Activated CD8-positive, alpha-beta memory T cell treated with anti-CD3 and anti-CD28 coated beads, Interleukin-2, amount 50 U/mL, for 24 hours (primary cell): ENCODE results near the gene LCNL1.
"Not testable (repeated sequence)": the region's sequence is repeated elsewhere in the genome, so short reads cannot be mapped to it uniquely, and the experiment has no call there.

Experiments
- DNase-seq: peaks from one replicate; pipeline ENCODE4 v3.0.0-alpha.2; 2020; ENCODE audit errors: extremely low read depth

The LCNL1 gene

DNA sequence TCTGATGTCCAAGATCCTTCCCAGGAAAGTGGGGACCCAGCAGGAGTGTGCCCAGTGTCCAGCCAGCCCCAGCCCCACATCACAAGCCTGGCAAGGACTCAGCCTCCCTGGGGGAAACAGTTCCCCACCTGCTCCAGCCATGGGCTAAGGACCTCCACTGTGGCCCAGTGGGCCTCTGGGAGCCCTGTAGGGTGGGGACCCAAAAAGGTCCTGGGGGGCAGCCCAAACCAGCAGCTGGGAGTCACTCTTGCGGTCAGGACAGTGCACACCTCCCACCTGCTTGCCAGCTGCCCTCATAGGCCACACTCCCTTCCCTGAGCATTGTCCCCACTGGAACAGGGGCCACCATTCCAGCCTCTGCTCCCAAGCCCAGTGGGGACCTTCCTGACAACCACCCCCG, 43.6 kb downstream of the LCNL1 start:
- no peak for DNase-seq

DNA sequence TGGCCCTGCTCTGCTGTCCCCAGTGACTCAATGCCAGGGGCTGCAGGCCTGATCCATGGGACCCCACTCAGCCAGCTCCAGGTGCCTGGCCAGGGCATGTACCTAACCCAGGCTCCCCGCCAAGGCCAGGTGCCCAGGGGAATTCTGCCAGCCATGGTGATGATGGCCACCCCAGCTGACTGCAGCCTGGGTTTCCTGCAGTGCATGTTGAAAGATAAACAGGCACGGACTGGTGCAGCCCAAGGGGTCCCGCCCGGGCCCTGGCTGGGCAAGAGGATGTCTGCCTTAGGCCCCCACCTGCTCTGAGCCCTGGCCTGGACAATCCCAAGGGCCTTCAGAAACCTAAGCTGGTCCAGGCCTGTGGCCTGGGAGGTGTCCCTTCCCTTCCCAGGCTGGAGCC, 44.0 kb downstream of the LCNL1 start:
- no peak for DNase-seq

- DNase-seq: no peak
Measured at GRCh38 chr9:137027369-137028262, 44.8 kb downstream of the LCNL1 start, which contains the start of gene ABCA2. ABCA2 (minus strand) TSS chr9:137028237; CDS start chr9:137028140, 97 bp downstream.

DNA sequence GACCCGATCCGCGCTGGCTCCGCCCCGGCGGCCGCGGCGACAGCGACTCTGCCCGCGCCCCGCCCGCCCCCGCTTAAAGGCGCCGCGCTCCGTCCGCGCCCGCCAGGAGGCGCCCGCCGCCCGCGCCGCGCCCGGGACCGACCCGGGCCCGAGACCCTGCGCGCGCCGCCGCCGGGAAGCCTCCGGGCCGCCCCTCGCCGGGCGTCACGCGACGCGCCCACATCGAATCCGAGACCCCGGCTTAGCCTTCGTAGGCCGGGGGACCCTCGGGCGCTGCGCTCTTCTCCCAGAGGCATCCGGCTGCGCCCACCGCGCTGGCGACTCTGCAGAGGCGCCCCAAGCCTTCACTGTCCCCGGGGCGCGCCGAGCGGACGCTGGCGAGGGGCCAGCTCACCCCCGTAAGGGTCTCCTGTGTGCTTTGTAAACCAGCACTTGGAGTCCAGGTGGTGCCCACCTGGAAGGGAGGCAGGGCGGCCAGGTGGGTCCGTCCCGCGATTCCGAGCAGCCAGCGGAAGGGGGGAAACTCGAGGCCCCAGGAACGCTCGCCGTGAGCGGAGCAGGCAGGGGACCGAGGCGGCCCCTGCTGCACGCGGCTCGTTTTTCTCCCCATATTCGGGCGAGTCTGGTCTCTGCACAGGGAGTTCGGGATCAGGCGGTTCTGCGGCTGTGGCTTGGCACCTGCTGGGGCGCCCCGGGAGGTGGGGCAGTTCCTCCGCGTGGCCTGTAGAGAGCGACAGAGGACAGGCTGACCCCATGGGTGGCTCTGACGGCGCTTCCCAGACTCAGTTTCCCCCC, 45.7 kb downstream of the LCNL1 start:
- no peak for DNase-seq

GRCh38 chr9:137029058-137029936, 46.5 kb downstream of the LCNL1 start:
- DNase-seq: no peak

GRCh38 chr9:137030006-137030405, 47.2 kb downstream of the LCNL1 start:
- DNase-seq: no peak

GRCh38 chr9:137030538-137031527, 48.0 kb downstream of the LCNL1 start:
- DNase-seq: no peak

- no peak for DNase-seq
Measured at GRCh38 chr9:137031904-137032640, 49.3 kb downstream of the LCNL1 start, which contains the start of gene FUT7. FUT7 (minus strand) TSS chr9:137032088; CDS start chr9:137031991, 97 bp downstream.

DNA sequence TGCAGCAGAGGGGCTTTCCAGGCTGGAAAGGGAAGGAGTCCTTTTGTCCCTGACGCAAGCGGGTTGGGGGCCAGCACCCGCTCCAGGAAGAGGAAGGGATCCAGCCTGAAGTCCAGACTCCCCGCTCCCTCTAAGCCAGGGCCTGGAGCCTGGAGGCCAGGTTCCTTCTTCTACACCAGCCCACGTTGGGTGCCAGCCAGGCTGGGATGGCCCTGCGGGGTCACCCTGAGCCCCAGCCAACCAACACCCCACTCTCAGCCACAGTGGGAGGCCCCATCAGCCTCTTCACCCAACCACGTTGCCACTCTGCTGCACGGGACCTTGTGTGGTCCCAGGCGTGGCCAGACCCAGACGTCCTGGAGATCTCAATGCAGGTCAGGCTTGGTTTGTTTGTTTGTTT, 50.1 kb downstream of the LCNL1 start:
- no peak for DNase-seq

DNA sequence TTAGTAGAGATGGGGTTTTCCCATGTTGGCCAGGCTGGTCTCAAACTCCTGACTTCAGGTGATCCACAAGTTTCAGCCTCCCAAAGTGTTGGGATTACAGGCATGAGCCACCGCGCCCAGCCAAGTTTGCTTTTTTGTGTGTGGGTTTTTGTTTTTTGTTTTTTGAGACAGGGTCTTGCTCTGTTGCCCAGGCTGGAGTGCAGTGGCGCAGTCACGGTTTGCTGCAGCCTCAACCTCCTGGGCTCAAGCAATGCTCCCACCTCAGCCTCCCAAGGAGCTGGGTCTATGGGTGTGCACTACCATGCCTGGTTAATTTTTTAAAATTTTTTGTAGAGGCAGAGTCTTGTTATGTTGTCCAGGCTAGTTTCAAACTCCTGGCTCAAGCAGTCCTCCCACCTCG, 50.7 kb downstream of the LCNL1 start:
- not testable (repeated sequence) for DNase-seq

GRCh38 chr9:137034039-137034708, 51.4 kb downstream of the LCNL1 start:
- DNase-seq: no peak

- DNase-seq: peak; percentile 70
Measured at GRCh38 chr9:137034709-137035506, 52.1 kb downstream of the LCNL1 start.
